PC-3 (cell line): ENCODE data around the gene PREX1.

Source experiments
- CTCF ChIP-seq: fragments of 300-600 bp; sonication (generic); conservative IDR thresholded peaks from 2 replicates; pipeline ENCODE4 v1.5.1; 2017; ENCODE audit warnings: antibody characterized with exemption, low read depth, mild to moderate bottlenecking, low read length
- EZH2 ChIP-seq: fragments of 300-600 bp; sonication (generic); IDR thresholded peaks from one replicate; pipeline ENCODE4 v1.6.1; 2017; ENCODE audit warnings: antibody characterized with exemption, mild to moderate bottlenecking, low read length; ENCODE audit not compliant: unreplicated experiment
- EZH2phosphoT487 ChIP-seq: fragments of 300-600 bp; sonication (generic); IDR thresholded peaks from 2 replicates; pipeline ENCODE4 v1.6.1; 2018; ENCODE audit warnings: mild to moderate bottlenecking, antibody characterized with exemption, low read length, borderline replicate concordance

GRCh38 chr20:48638546-48638945 is 189.3 kb downstream of the PREX1 start:
- TF ChIP-seq CTCF (no peak), EZH2 (no peak), EZH2phosphoT487 (no peak)
